Endodermal cell (in vitro differentiated cells): ENCODE data around the gene SLC26A11. TPM values are rescaled to one million over a fixed set of nuclear protein-coding genes. Genes with fewer than 3 reads are reported as not detected.

Experiments
- DNase-seq: peaks from one replicate; pipeline ENCODE4 v3.0.0-alpha.2; 2017
- H3K27ac ChIP-seq: 2 replicates; pipeline ENCODE4 v1.5.1; 2013; ENCODE audit warnings: mild to moderate bottlenecking, low read depth, low read length, moderate library complexity
- H3K27me3 ChIP-seq: 2 replicates; pipeline ENCODE4 v1.6.1; 2013; ENCODE audit warnings: mild to moderate bottlenecking, low read length, moderate library complexity; ENCODE audit not compliant: insufficient read depth, control insufficient read depth, poor library complexity, severe bottlenecking
- H3K36me3 ChIP-seq: 2 replicates; pipeline ENCODE4 v1.7.0; 2013; ENCODE audit warnings: mild to moderate bottlenecking, low read length, moderate library complexity; ENCODE audit not compliant: control insufficient read depth, insufficient read depth
- H3K4me1 ChIP-seq: one replicate; pipeline ENCODE4 v1.7.0; 2013; ENCODE audit warnings: low read length; ENCODE audit not compliant: control insufficient read depth, insufficient read depth
- H3K4me3 ChIP-seq: 2 replicates; pipeline ENCODE4 v1.5.1; 2013; ENCODE audit warnings: mild to moderate bottlenecking, low read length, moderate library complexity
- H3K9ac ChIP-seq: 2 replicates; pipeline ENCODE4 v1.6.1; 2013; ENCODE audit warnings: mild to moderate bottlenecking, low read length, moderate library complexity; ENCODE audit not compliant: poor library complexity, severe bottlenecking; ENCODE audit errors: extremely low read depth
- H3K9me3 ChIP-seq: 2 replicates; pipeline ENCODE4 v1.6.1; 2013; ENCODE audit warnings: mild to moderate bottlenecking, low read length, moderate library complexity; ENCODE audit not compliant: control insufficient read depth
- H3K27ac Mint-ChIP-seq: 2 replicates; pipeline ENCODE4 v1.8.0; 2020; ENCODE audit warnings: mixed read lengths
- H3K27me3 Mint-ChIP-seq: 2 replicates; pipeline ENCODE4 v1.8.0; 2021; ENCODE audit warnings: mild to moderate bottlenecking, mixed read lengths; ENCODE audit not compliant: insufficient read depth
- H3K36me3 Mint-ChIP-seq: 2 replicates; pipeline ENCODE4 v1.8.0; 2020; ENCODE audit warnings: low read depth, mixed read lengths
- H3K4me1 Mint-ChIP-seq: 2 replicates; pipeline ENCODE4 v1.8.0; 2020; ENCODE audit warnings: mixed read lengths
- H3K4me3 Mint-ChIP-seq: 2 replicates; pipeline ENCODE4 v1.8.0; 2020; ENCODE audit warnings: mild to moderate bottlenecking, moderate library complexity, mixed read lengths
- H3K9me3 Mint-ChIP-seq: 2 replicates; pipeline ENCODE4 v1.8.0; 2020; ENCODE audit warnings: mild to moderate bottlenecking, mixed read lengths
- CTCF ChIP-seq: fragments of 200-600 bp; sonication (generic); conservative IDR thresholded peaks from 2 replicates; pipeline ENCODE4 v1.5.0; 2021; ENCODE audit warnings: antibody characterized with exemption, mild to moderate bottlenecking
- WGBS, 2 experiments: methylation state at CpG; one replicate each; pipeline versions ENCODE4 v1.1.5 to v1.1.7; 2013; ENCODE audit warnings: missing lambda C conversion rate in 2 of 2, mixed read lengths in 1 of 2; ENCODE audit not compliant: insufficient coverage in 1 of 2, insufficient read length in 1 of 2; 5-methylcytosine and 5-hydroxymethylcytosine counted together
- total RNA-seq, 2 donors: library from RNA; stranded (reverse); fragmentation: NEBNext Ultra II Directional in 1 of 2; extraction: Animal tissue kit (Norgen Biotek cat#: 25700) in 1 of 2; gene quantifications; 2 replicates in 1 of 2; 3 replicates in 1 of 2; pipeline ENCODE4 v1.2.1, GENCODE V29; 2021

The SLC26A11 gene
- total RNA-seq, 2 donors from 2014 or later: 43.7 to 48.2 TPM

- no peak overlapping the region for H3K4me3 ChIP-seq
- no peaks in the 10 kb centered on the region for H3K27me3 ChIP-seq
- H3K27ac Mint-ChIP-seq: no peak overlapping the region
- no peak for DNase-seq
- no peak for TF ChIP-seq CTCF
- H3K4me1 Mint-ChIP-seq: no peaks in the 10 kb centered on the region
- H3K27ac ChIP-seq: no peak overlapping the region
- H3K36me3 ChIP-seq: no peaks in the 10 kb centered on the region
- no peak overlapping the region for H3K9ac ChIP-seq
- H3K36me3 Mint-ChIP-seq: no peaks in the 10 kb centered on the region
- no peaks in the 10 kb centered on the region for H3K9me3 ChIP-seq
- H3K27me3 Mint-ChIP-seq: peaks cover 3% of the 10 kb centered on the region
- no peaks in the 10 kb centered on the region for H3K9me3 Mint-ChIP-seq
- no peak overlapping the region for H3K4me3 Mint-ChIP-seq
- WGBS, 2 experiments: 91 to 92% methylated on average over 12 to 14 of the region's 14 CpGs
- H3K4me1 ChIP-seq: no peaks in the 10 kb centered on the region
Measured at GRCh38 chr17:80180192-80180591, 40.0 kb upstream of the SLC26A11 start.

- DNase-seq: no peak
- H3K9me3 ChIP-seq: no peaks in the 10 kb centered on the region
- no peak overlapping the region for H3K4me3 ChIP-seq
- H3K27me3 Mint-ChIP-seq: peaks cover 3% of the 10 kb centered on the region
- 94 to 99% methylated on average over 12 to 17 of the region's 17 CpGs for WGBS, 2 experiments
- H3K27ac Mint-ChIP-seq: no peak overlapping the region
- no peak overlapping the region for H3K27ac ChIP-seq
- no peak overlapping the region for H3K4me3 Mint-ChIP-seq
- H3K36me3 Mint-ChIP-seq: no peaks in the 10 kb centered on the region
- H3K4me1 Mint-ChIP-seq: no peaks in the 10 kb centered on the region
- H3K27me3 ChIP-seq: no peaks in the 10 kb centered on the region
- H3K9me3 Mint-ChIP-seq: no peaks in the 10 kb centered on the region
- no peaks in the 10 kb centered on the region for H3K36me3 ChIP-seq
- TF ChIP-seq CTCF: no peak
- H3K9ac ChIP-seq: no peak overlapping the region
- no peaks in the 10 kb centered on the region for H3K4me1 ChIP-seq
Measured at GRCh38 chr17:80181431-80181830, 38.8 kb upstream of the SLC26A11 start.

GRCh38 chr17:80182118-80182844 lies 37.9 kb upstream of the SLC26A11 start:
- no peak overlapping the region for H3K27ac Mint-ChIP-seq
- no peak for DNase-seq
- no peak overlapping the region for H3K4me3 ChIP-seq
- H3K4me1 Mint-ChIP-seq: peaks cover 2% of the 10 kb centered on the region
- H3K9me3 Mint-ChIP-seq: no peaks in the 10 kb centered on the region
- peaks cover 3% of the 10 kb centered on the region for H3K27me3 Mint-ChIP-seq
- no peak overlapping the region for H3K4me3 Mint-ChIP-seq
- WGBS, 2 experiments: 93 to 96% methylated on average over 25 to 30 of the region's 30 CpGs
- H3K4me1 ChIP-seq: no peaks in the 10 kb centered on the region
- no peak overlapping the region for H3K27ac ChIP-seq
- no peak overlapping the region for H3K9ac ChIP-seq
- no peaks in the 10 kb centered on the region for H3K27me3 ChIP-seq
- no peaks in the 10 kb centered on the region for H3K36me3 ChIP-seq
- H3K9me3 ChIP-seq: no peaks in the 10 kb centered on the region
- no peak for TF ChIP-seq CTCF
- no peaks in the 10 kb centered on the region for H3K36me3 Mint-ChIP-seq
